ENCODE results near the gene CREG2.

Gene CREG2

GRCh38 chr2:101310834-101311695, 76.2 kb downstream of the CREG2 start:
- peak; percentile 43 for DNase-seq
- peaks cover 3% of the 10 kb centered on the region for H3K27me3 Mint-ChIP-seq
- CTCF ChIA-PET: interaction anchor here (0.9 to 1.5 kb wide), 4 partner anchors 16 to 57 kb away, joined by 3 to 4 read pairs (median 3); no protein-coding TSS in a partner anchor
- H3K9me3 Mint-ChIP-seq: no peaks in the 10 kb centered on the region
- peak overlapping the region; percentile 84 for H3K27ac Mint-ChIP-seq
- H3K4me1 Mint-ChIP-seq: peaks cover 64% of the 10 kb centered on the region
- H3K36me3 Mint-ChIP-seq: peaks cover 16% of the 10 kb centered on the region
- peak overlapping the region; percentile 57 for H3K4me3 Mint-ChIP-seq

- H3K4me3 Mint-ChIP-seq: peak overlapping the region; percentile 43
- H3K4me1 Mint-ChIP-seq: peaks cover 64% of the 10 kb centered on the region
- peaks cover 23% of the 10 kb centered on the region for H3K36me3 Mint-ChIP-seq
- CTCF ChIA-PET: interaction anchor here (1.5 kb wide), 1 partner anchor 32 kb away, joined by 3 read pairs; no protein-coding TSS in a partner anchor
- peak overlapping the region; percentile 84 for H3K27ac Mint-ChIP-seq
- H3K9me3 Mint-ChIP-seq: no peaks in the 10 kb centered on the region
- DNase-seq: no peak
- no peaks in the 10 kb centered on the region for H3K27me3 Mint-ChIP-seq
Measured at GRCh38 chr2:101310090-101310833, 77.0 kb downstream of the CREG2 start.

DNA sequence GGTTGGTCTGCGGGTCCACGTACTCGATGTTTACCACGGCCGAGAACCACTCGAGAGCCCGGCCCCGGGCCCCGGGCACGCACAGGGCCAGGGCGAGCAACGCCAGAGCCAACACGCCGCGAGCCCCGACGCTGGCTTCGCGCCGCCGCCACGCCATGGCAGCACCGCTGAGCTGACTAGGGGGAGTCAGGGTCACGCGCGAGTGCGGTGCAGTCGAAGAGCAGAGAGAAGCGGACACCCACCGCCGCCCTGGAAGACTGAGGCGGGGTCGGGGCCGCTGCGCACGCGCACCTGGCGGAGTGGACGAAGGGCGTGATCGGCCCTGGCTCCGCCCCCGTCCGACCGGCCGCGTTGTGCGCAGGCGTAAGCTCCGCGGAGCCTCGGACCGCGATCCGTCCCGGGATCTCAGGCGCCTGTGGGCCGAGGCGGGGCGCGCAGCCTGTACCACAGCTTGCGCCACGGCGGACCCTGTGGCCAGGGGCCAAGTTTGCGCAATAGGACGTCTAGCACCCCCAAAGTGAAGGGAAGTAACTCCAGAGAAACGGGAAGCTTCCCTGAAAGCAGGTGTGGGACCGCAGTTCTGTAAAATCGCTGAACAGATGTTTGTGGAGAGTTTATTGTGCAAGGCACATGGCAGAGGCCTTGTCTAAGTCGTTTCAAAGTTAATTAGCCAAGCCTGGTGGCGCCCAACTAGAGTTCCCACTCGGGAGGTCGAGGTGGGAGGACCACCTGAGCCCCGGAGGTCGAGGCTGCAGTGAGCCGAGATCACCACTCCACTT, 78.7 kb downstream of the CREG2 start, which contains the start of gene RNF149:
TSS of gene RNF149 (minus strand) at position 270 of the 779 bp plus-strand sequence. CDS start at position 157, 113 bp downstream.
- H3K36me3 Mint-ChIP-seq: peaks cover 37% of the 10 kb centered on the region
- H3K27me3 Mint-ChIP-seq: no peaks in the 10 kb centered on the region
- peak within 1 kb of the TSS; percentile 98 for H3K27ac Mint-ChIP-seq
- DNase-seq: peak; percentile 93
- CTCF ChIA-PET: interaction anchor here (0.7 to 1.7 kb wide), 5 partner anchors 16 to 37 kb away, joined by 3 to 6 read pairs (median 3); no protein-coding TSS in a partner anchor
- H3K9me3 Mint-ChIP-seq: no peaks in the 10 kb centered on the region
- H3K4me1 Mint-ChIP-seq: peaks cover 77% of the 10 kb centered on the region
- peak within 1 kb of the TSS; percentile 100 for H3K4me3 Mint-ChIP-seq

DNA sequence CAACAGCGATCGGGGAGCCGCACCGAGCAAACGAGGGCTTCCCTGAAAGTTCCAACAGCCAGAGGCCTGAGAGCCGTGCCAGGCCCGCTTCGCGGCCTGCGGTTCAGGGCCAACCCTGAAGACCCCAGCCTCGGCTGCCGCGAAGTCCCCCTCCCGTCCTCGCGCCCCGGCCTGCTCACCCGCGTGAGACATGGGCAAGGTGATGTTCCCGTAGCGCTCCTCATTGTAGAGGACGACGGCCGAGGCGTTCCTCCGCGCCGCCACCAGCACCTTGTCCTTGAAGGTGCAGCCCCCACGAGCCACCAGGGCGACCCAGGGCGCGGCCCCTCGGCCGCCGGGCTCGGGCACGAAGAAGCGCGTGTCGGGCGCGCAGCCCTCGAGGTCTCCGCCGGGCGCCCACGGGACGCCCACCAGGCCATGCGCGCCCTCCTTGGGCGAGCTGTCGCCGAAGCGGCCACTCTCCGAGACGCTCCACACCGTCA, 79.3 kb downstream of the CREG2 start:
- H3K4me3 Mint-ChIP-seq: peak overlapping the region; percentile 100
- CTCF ChIA-PET: interaction anchor here (0.7 to 1.7 kb wide), 4 partner anchors 16 to 34 kb away, joined by 3 to 6 read pairs (median 4); no protein-coding TSS in a partner anchor
- H3K27ac Mint-ChIP-seq: peak overlapping the region; percentile 98
- peaks cover 77% of the 10 kb centered on the region for H3K4me1 Mint-ChIP-seq
- DNase-seq: peak; percentile 54
- no peaks in the 10 kb centered on the region for H3K9me3 Mint-ChIP-seq
- no peaks in the 10 kb centered on the region for H3K27me3 Mint-ChIP-seq
- peaks cover 39% of the 10 kb centered on the region for H3K36me3 Mint-ChIP-seq

GRCh38 chr2:101307503-101307902, 79.8 kb downstream of the CREG2 start:
- H3K9me3 Mint-ChIP-seq: no peaks in the 10 kb centered on the region
- H3K27me3 Mint-ChIP-seq: no peaks in the 10 kb centered on the region
- CTCF ChIA-PET: no interaction called here
- peaks cover 44% of the 10 kb centered on the region for H3K36me3 Mint-ChIP-seq
- peaks cover 77% of the 10 kb centered on the region for H3K4me1 Mint-ChIP-seq
- H3K27ac Mint-ChIP-seq: peak overlapping the region; percentile 98
- no peak for DNase-seq
- peak overlapping the region; percentile 100 for H3K4me3 Mint-ChIP-seq

DNA sequence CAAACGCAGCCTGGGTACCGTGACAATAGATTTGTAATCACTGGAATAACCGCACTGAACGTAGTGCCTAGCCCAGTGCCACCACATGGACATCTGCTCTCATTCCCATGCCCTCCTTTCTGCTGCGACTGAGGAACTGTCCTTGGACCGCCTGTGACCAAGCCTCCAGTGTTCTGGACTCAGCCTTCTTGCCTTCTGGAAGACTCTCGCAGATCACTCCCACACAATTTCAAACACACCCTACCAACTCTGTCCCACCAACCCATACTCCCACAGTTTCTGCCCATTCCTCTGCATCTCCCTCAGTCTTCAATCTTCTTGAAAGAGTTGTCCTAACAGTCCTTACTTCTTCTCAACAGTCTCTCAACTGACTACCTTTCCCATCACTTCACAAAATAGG, 80.9 kb downstream of the CREG2 start:
- no peaks in the 10 kb centered on the region for H3K27me3 Mint-ChIP-seq
- peaks cover 54% of the 10 kb centered on the region for H3K36me3 Mint-ChIP-seq
- CTCF ChIA-PET: interaction anchor here (0.6 kb wide), 1 partner anchor 439 kb away, joined by 3 read pairs; no protein-coding TSS in a partner anchor
- DNase-seq: no peak
- H3K9me3 Mint-ChIP-seq: no peaks in the 10 kb centered on the region
- H3K4me1 Mint-ChIP-seq: peaks cover 78% of the 10 kb centered on the region
- H3K4me3 Mint-ChIP-seq: peak overlapping the region; percentile 100
- H3K27ac Mint-ChIP-seq: peak overlapping the region; percentile 98

DNA sequence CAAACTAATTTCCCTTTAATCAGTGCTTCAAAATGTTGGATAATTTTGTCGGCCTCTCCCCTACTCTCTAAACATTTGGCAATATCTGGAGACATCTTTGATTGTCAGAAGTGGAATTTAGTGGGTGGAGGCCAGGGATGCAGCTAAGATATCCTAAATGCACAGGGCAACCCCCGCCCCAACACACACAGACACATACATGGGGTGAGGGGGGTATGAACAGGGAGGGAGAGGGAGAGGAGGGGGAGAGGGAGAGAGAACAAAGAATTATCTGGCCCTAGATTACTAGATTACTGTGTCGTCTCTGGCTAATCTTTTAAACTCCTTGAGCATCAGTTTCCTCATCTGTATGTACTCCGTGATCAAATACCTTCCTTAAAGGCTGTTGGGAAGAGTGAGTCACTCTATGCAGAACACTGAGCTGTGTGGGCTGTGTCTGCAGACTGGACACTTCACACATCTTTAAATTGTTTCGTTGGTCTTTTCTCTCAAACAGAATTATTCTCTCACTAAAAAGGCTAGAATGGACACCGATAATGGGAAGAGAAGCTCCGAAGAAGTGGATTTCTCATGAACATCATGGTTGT, 81.7 kb downstream of the CREG2 start:
- Mint-ChIP-seq H3K36me3 (peaks cover 60% of the 10 kb centered on the region), H3K9me3 (no peaks in the 10 kb centered on the region), H3K4me1 (peaks cover 75% of the 10 kb centered on the region), H3K27ac (peak overlapping the region; percentile 98), H3K27me3 (no peaks in the 10 kb centered on the region), H3K4me3 (peak overlapping the region; percentile 100)
- no peak for DNase-seq
- CTCF ChIA-PET: no interaction called here

GRCh38 chr2:101305035-101305434, 82.3 kb downstream of the CREG2 start:
- H3K27me3 Mint-ChIP-seq: no peaks in the 10 kb centered on the region
- H3K27ac Mint-ChIP-seq: peak overlapping the region; percentile 98
- peak overlapping the region; percentile 100 for H3K4me3 Mint-ChIP-seq
- CTCF ChIA-PET: no interaction called here
- DNase-seq: no peak
- peaks cover 62% of the 10 kb centered on the region for H3K36me3 Mint-ChIP-seq
- no peaks in the 10 kb centered on the region for H3K9me3 Mint-ChIP-seq
- peaks cover 74% of the 10 kb centered on the region for H3K4me1 Mint-ChIP-seq

DNA sequence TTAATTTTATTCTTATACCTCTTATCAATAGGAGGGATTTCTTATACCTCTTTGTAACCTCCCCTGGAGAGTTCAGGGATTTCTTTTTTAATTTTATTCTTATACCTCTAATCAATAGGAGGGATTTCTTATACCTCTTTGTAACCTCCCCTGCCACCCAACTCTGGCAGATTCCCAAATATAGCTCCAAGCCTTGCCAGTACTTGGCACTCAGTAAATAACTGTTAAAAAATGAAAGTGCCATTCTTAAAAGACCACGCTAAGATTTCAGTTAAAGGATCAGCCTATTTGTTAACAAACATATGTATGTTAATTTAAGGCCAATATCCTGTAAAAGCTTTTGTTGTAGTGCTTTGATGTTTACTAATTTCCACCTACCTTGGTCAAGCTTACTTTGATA, 83.6 kb downstream of the CREG2 start:
- Mint-ChIP-seq H3K4me3 (peak overlapping the region; percentile 8), H3K4me1 (peaks cover 74% of the 10 kb centered on the region), H3K9me3 (no peaks in the 10 kb centered on the region), H3K36me3 (peaks cover 74% of the 10 kb centered on the region), H3K27ac (no peak overlapping the region), H3K27me3 (no peaks in the 10 kb centered on the region)
- CTCF ChIA-PET: no interaction called here
- DNase-seq: no peak

- Mint-ChIP-seq H3K27me3 (no peaks in the 10 kb centered on the region), H3K27ac (no peak overlapping the region), H3K4me1 (peaks cover 87% of the 10 kb centered on the region), H3K4me3 (no peak overlapping the region), H3K36me3 (peaks cover 77% of the 10 kb centered on the region), H3K9me3 (no peaks in the 10 kb centered on the region)
- DNase-seq: no peak
- CTCF ChIA-PET: no interaction called here
Measured at GRCh38 chr2:101302016-101302415, 85.3 kb downstream of the CREG2 start.

- DNase-seq: no peak
- CTCF ChIA-PET: no interaction called here
- H3K27me3 Mint-ChIP-seq: no peaks in the 10 kb centered on the region
- no peak overlapping the region for H3K4me3 Mint-ChIP-seq
- H3K9me3 Mint-ChIP-seq: no peaks in the 10 kb centered on the region
- peaks cover 89% of the 10 kb centered on the region for H3K4me1 Mint-ChIP-seq
- no peak overlapping the region for H3K27ac Mint-ChIP-seq
- peaks cover 71% of the 10 kb centered on the region for H3K36me3 Mint-ChIP-seq
Measured at GRCh38 chr2:101300836-101301235, 86.5 kb downstream of the CREG2 start.

DNA sequence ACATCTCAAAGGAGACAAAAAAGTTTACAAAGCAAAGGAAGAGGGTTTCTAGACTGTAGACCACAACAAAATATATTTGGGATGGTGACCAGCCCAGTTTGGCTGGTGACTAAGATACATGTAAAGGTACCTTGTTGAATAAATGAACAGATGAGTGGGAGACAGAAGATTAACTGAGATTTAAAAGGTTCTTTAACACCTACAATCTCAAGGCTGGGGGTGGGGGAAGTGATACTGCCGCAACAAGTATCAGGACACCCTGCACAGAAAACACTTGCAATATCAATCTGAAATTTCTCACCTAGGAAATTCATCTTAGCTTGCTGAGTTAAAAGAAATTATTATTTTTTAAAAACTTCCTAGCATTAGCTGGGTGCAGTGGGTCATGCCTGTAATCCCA, 87.1 kb downstream of the CREG2 start:
- DNase-seq: no peak
- H3K4me1 Mint-ChIP-seq: peaks cover 85% of the 10 kb centered on the region
- CTCF ChIA-PET: interaction anchor here (1.4 kb wide), 1 partner anchor 42 kb away, joined by 4 read pairs; no protein-coding TSS in a partner anchor
- H3K36me3 Mint-ChIP-seq: peaks cover 65% of the 10 kb centered on the region
- H3K9me3 Mint-ChIP-seq: no peaks in the 10 kb centered on the region
- H3K4me3 Mint-ChIP-seq: no peak overlapping the region
- no peaks in the 10 kb centered on the region for H3K27me3 Mint-ChIP-seq
- H3K27ac Mint-ChIP-seq: no peak overlapping the region

- CTCF ChIA-PET: interaction anchor here (0.7 to 1.4 kb wide), 3 partner anchors 23 to 941 kb away, joined by 3 to 4 read pairs (median 3); no protein-coding TSS in a partner anchor
- Mint-ChIP-seq H3K27me3 (no peaks in the 10 kb centered on the region), H3K36me3 (peaks cover 62% of the 10 kb centered on the region), H3K4me1 (peaks cover 79% of the 10 kb centered on the region), H3K27ac (no peak overlapping the region), H3K9me3 (no peaks in the 10 kb centered on the region), H3K4me3 (no peak overlapping the region)
- no peak for DNase-seq
Measured at GRCh38 chr2:101299604-101300003, 87.7 kb downstream of the CREG2 start.
